HepG2 (cell line): ENCODE data around the gene CKS2. TPM values are rescaled to one million over a fixed set of nuclear protein-coding genes. Genes with fewer than 3 reads are reported as not detected.

Experiments
- AHDC1 ChIP-seq: sonication (generic); formaldehyde crosslinking; IDR thresholded peaks from 2 replicates; pipeline ENCODE4 v1.5.1; 2020; ENCODE audit warnings: mild to moderate bottlenecking, missing genetic modification reagents, borderline replicate concordance
- ATF5 ChIP-seq: sonication (generic); formaldehyde crosslinking; IDR thresholded peaks from 2 replicates; pipeline ENCODE4 v1.4.0; 2020; ENCODE audit warnings: mild to moderate bottlenecking, low read depth, missing genetic modification reagents
- CBX2 ChIP-seq, 2 experiments: fragments of 200-600 bp in 1 of 2; sonication (generic); formaldehyde crosslinking in 1 of 2; IDR thresholded peaks; 2 replicates each; pipeline versions ENCODE4 v1.7.0 to v1.8.1; 2018 to 2022; ENCODE audit warnings: low read depth in 2 of 2, low read length in 1 of 2, mild to moderate bottlenecking in 1 of 2, missing genetic modification reagents in 1 of 2
- DDIT3 ChIP-seq: sonication (generic); formaldehyde crosslinking; IDR thresholded peaks from 2 replicates; pipeline ENCODE4 v1.4.0; 2020; ENCODE audit warnings: mild to moderate bottlenecking, missing genetic modification reagents
- E2F5 ChIP-seq: sonication (generic); formaldehyde crosslinking; conservative IDR thresholded peaks from 2 replicates; pipeline ENCODE4 v1.4.0; 2020; ENCODE audit warnings: missing genetic modification reagents
- JDP2 ChIP-seq: sonication (generic); formaldehyde crosslinking; IDR thresholded peaks from 2 replicates; pipeline ENCODE4 v1.8.1; 2022; ENCODE audit warnings: missing genetic modification reagents, borderline replicate concordance
- MXD3 ChIP-seq: IDR thresholded peaks from 2 replicates; pipeline ENCODE4 v1.6.1; 2016; ENCODE audit warnings: mild to moderate bottlenecking, missing biosample characterization, missing genetic modification reagents
- PBX2 ChIP-seq: IDR thresholded peaks from 2 replicates; pipeline ENCODE4 v1.6.1; 2016; ENCODE audit warnings: control low read depth
- PBX3 ChIP-seq: sonication (generic); formaldehyde crosslinking; IDR thresholded peaks from 2 replicates; pipeline ENCODE4 v1.8.1; 2023; ENCODE audit warnings: missing genetic modification reagents, inconsistent platforms, borderline replicate concordance
- SOX6 ChIP-seq, 2 experiments: fragments of 450-650 bp in 1 of 2; sonication (generic) in 1 of 2; formaldehyde crosslinking in 1 of 2; IDR thresholded peaks; 2 replicates each; pipeline versions ENCODE4 v1.4.0 to v1.6.1; 2017 to 2020; ENCODE audit warnings: antibody characterized with exemption in 1 of 2, mild to moderate bottlenecking in 1 of 2, missing genetic modification reagents in 1 of 2
- THYN1 ChIP-seq: sonication (generic); formaldehyde crosslinking; IDR thresholded peaks from 2 replicates; pipeline ENCODE4 v1.8.1; 2023; ENCODE audit warnings: low read depth, mild to moderate bottlenecking, moderate library complexity, missing genetic modification reagents, borderline replicate concordance
- ZNF512 ChIP-seq: sonication (generic); formaldehyde crosslinking; IDR thresholded peaks from 2 replicates; pipeline ENCODE4 v1.4.0; 2020; ENCODE audit warnings: mild to moderate bottlenecking, missing genetic modification reagents
- ZNF746 ChIP-seq: sonication (generic); formaldehyde crosslinking; IDR thresholded peaks from 2 replicates; pipeline ENCODE4 v1.8.0; 2022; ENCODE audit warnings: mild to moderate bottlenecking, missing genetic modification reagents
- polyA plus RNA-seq, 8 experiments: library from polyadenylated mRNA; depleted of rRNA in 3 of 8; stranded (reverse) in 7 of 8; unstranded in 1 of 8; fragments of >200 nt; fragmentation: Illumina TruSeq in 4 of 8; extraction: Trizol in 4 of 8; gene quantifications; 2 replicates each; pipeline versions ENCODE4 v1.2.1 to v1.2.3, GENCODE V29; 2011 to 2016; ENCODE audit warnings: low read depth in 4 of 8, missing spikeins in 1 of 8, mixed read lengths in 1 of 8; ENCODE audit not compliant: insufficient read depth in 1 of 8
- total RNA-seq, 5 experiments: library from RNA; depleted of rRNA; stranded (reverse); fragments of >200 nt; fragmentation: Illumina TruSeq; extraction: Trizol; gene quantifications; 2 replicates each; pipeline ENCODE4 v1.2.3, GENCODE V29; 2016; ENCODE audit warnings: low read depth in 1 of 5

Gene CKS2
- total and polyA plus RNA-seq, 2 of the 13 experiments (the other 11 are each of a cell fraction or from before 2014, with no cell fraction given), result 251 to 317 TPM

- TF ChIP-seq PBX2 (CRISPR knock-in tag), result no peak
- no peak for TF ChIP-seq SOX6 (IDR thresholded peaks at IDR 0.05)
- peak; percentile 74 for TF ChIP-seq SOX6 (CRISPR knock-in tag; IDR thresholded peaks at IDR 0.05)
- TF ChIP-seq JDP2, result no peak; the same call in 1 of the 2 replicates
- no peak for TF ChIP-seq DDIT3 (CRISPR knock-in tag)
- TF ChIP-seq ZNF746 (CRISPR knock-in tag), result peak; percentile 21; the same call in 1 of the 2 replicates
- TF ChIP-seq E2F5 (CRISPR knock-in tag), result peak; percentile 85
- TF ChIP-seq PBX3 (CRISPR knock-in tag), result 0 out of 2 replicates have a peak, but pooled peaks have one; percentile 32
- no peak for TF ChIP-seq THYN1 (CRISPR knock-in tag)
- peak; percentile 84 for TF ChIP-seq ATF5
- TF ChIP-seq MXD3 (CRISPR knock-in tag), result peak; percentile 96
- TF ChIP-seq ZNF512 (CRISPR knock-in tag), result no peak
- TF ChIP-seq CBX2 (IDR thresholded peaks at IDR 0.05; ENCODE audit: low read depth, low read length), result no peak
- TF ChIP-seq CBX2 (CRISPR knock-in tag; IDR thresholded peaks at IDR 0.05; ENCODE audit: low read depth), result peak; percentile 69; the same call in 1 of the 2 replicates
- TF ChIP-seq AHDC1, result peak; percentile 7
Observed at GRCh38 chr9:89318123-89319014, 7.4 kb downstream of the CKS2 start, which contains the start of gene SECISBP2 (continued).
